H4 (cell line): Measurements from ENCODE around the gene TRIP6. TPM values are rescaled to one million over a fixed set of nuclear protein-coding genes. Genes with fewer than 3 reads are reported as not detected.
A peak's percentile ranks its signal among the peaks of the same experiment; 100 is the strongest.

Experiments used
- DNase-seq: peaks from one replicate; pipeline ENCODE4 v3.0.0-alpha.2; 2015; ENCODE audit warnings: low spot score
- total RNA-seq: library from RNA; depleted of rRNA; stranded (reverse); fragments of >200 nt; shearing (Covaris generic); gene quantifications from 2 replicates; pipeline ENCODE4 v1.2.3, GENCODE V29; 2014; rRNA removed

Gene TRIP6
- 78.5 and 95.5 TPM in 2 replicates for total RNA-seq

- peak; percentile 93 for DNase-seq
Observed at GRCh38 chr7:100867040-100867775, at the start of gene TRIP6. TRIP6 (plus strand) TSS chr7:100867387; CDS start chr7:100867498, 111 bp downstream.

- no peak for DNase-seq
Observed at GRCh38 chr7:100818366-100818765, 48.8 kb upstream of the TRIP6 start.

GRCh38 chr7:100818825-100819224 is 48.4 kb upstream of the TRIP6 start:
- no peak for DNase-seq

- no peak for DNase-seq
Observed at GRCh38 chr7:100819586-100819985, 47.6 kb upstream of the TRIP6 start.

- DNase-seq, result no peak
Observed at GRCh38 chr7:100822236-100823139, 44.7 kb upstream of the TRIP6 start.

GRCh38 chr7:100823140-100823525 is 44.1 kb upstream of the TRIP6 start:
- no peak for DNase-seq

- no peak for DNase-seq
Observed at GRCh38 chr7:100823534-100823933, 43.7 kb upstream of the TRIP6 start.

GRCh38 chr7:100824499-100825214 is 42.5 kb upstream of the TRIP6 start:
- no peak for DNase-seq

GRCh38 chr7:100825215-100825671 is 41.9 kb upstream of the TRIP6 start:
- no peak for DNase-seq

- no peak for DNase-seq
Observed at GRCh38 chr7:100825751-100826513, 41.3 kb upstream of the TRIP6 start.

- no peak for DNase-seq
Observed at GRCh38 chr7:100826514-100827329, 40.5 kb upstream of the TRIP6 start.

- DNase-seq, result peak; percentile 83
Observed at GRCh38 chr7:100827330-100828226, 39.6 kb upstream of the TRIP6 start, which contains the start of gene EPHB4. EPHB4 (minus strand) TSS chr7:100827523; CDS start chr7:100827030, 493 bp downstream.

GRCh38 chr7:100829150-100829716 is 38.0 kb upstream of the TRIP6 start:
- DNase-seq, result no peak

GRCh38 chr7:100830396-100830795 is 36.8 kb upstream of the TRIP6 start:
- no peak for DNase-seq

- no peak for DNase-seq
Observed at GRCh38 chr7:100832281-100832633, 34.9 kb upstream of the TRIP6 start.

- no peak for DNase-seq
Observed at GRCh38 chr7:100835903-100836811, 31.0 kb upstream of the TRIP6 start.

GRCh38 chr7:100836812-100837098 is 30.4 kb upstream of the TRIP6 start:
- DNase-seq, result no peak
